HG02623 (cell line): ENCODE measurements around the gene KLHL21.
"Not testable (repeated sequence)": the region's sequence is repeated elsewhere in the genome, so short reads cannot be mapped to it uniquely, and the experiment has no call there.

Experiments
- ATAC-seq: cut with Tn5 transposase; IDR thresholded peaks from one replicate; pipeline ENCODE4 v1.9.1; 2021; ENCODE audit warnings: moderate library complexity; ENCODE audit not compliant: unreplicated experiment

Gene KLHL21

DNA sequence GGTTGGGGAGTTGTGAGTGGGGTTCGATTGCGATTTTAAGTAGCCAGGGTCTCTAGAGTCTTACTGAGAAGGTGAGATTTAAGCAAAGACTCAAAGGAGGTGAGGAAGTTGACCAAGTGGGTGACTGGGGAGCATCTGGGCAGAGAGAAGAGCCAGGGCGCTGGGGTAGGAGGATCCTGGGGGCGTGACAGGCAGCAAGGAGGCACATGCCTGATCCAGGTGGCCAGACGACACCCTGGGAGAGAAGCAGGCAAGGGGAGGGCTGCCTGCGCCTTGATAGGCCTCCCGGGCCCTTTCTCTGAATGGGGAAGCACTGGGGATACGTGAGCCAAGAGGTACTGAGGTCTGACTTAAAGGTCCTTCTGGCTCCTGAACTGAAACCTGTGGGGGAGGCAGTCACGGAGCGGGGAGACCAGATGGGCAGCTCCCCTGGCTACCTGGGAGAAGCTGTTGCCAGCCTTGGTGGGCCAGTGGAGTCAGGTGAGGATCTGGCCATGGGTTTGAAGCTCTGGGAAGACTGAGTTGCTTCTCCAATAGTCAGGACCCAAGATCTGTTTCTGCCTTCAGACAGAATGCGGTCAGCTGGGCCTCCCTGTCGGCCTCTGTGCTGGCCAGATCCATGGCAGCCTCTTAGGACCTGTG lies 17.5 kb downstream of the KLHL21 start:
- ATAC-seq = no peak

DNA sequence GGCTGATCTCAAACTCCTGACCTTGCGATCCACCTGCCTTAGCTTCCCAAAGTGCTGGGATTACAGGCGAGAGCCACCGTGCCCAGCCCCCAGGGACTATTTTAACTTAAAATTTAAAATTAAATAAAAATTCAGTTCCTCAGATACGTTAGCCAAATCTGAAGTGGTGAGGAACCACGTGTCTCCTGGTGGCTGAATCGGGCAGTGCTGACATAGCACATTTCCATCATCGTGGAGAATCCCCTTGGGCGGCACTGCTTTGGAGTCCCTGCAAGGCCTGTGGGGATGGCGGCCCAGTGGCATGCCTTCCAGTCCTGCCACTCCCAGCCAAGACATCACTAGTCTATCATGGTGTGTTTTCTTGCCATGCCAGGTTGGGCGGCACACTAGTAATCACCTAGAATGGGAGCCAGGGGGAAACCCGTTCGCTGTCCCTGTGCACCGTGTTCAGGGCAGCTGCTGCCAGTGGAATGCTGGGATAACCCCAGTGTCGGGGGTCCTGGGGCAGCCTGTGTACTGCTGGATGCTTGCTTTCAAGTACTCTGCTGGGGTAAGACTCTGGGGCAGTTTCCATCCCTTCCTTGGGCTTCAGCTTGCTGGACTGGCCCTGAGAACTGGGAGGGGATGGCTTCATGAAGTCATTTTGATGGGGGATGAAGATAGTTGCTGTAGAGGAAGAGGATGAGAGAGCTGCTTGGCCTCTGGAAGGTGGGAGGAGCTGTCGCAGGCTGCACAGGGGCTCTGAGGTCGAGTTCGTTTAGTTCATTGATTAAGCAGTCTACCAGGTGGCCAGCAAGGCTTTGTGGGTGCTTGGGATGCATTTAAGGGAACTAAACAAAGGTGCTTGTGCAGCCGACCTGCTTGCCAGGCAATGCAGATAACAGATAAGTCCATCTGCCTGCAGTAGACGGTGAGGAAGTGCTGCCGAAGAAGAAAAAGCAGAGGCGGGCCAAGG lies 18.3 kb downstream of the KLHL21 start:
- no peak for ATAC-seq

DNA sequence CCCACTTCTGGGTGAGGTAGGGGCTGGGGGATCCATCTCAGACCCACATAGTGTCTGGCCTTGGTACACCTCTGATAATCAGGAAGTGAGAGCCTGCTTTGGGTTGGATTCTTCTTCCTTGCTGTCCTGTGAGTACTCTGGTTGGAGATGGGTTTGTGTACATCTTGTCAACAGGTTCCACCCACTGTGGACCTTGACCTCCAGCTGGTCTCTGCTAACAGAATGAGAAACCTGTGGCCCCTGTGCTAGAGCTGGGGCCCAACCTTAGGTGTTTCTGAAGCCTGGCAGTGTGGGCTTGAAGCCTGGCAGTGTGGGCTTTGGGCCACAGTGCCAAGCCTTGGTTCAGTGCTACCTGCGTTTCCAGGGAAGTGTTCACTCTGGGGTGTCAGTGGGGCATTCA lies 20.3 kb downstream of the KLHL21 start:
- no peak for ATAC-seq

DNA sequence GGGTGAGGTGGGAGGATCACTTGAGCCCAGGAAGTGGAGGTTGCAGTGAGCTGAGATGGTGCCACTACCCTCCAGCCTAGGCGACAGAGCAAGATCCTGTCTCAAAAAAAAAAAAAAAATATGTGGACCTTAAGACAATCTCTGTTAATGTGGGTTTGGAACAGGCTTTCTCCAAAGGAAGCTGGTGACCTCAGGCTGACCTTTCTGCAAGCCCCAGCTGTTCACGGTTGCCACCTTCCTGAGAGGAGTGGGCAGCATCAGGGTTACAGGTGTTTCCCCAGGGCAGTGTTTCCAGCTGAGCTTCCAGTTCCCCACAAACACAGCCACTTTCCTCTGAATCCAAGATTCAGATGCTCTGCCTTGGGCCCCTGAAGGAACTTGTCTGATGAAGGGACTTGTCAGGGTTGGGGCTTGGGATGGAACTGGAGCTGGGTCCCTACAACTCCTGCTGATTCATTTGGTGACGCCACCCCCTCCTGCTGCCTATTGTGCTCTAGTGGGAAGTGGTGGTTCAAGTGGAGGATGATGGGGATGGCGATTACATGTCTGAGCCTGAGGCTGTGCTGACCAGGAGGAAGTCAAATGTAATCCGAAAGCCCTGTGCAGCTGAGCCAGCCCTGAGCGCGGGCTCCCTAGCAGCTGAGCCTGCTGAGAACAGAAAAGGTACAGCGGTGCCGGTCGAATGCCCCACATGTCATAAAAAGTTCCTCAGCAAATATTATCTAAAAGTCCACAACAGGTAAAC lies 20.9 kb downstream of the KLHL21 start:
- ATAC-seq = no peak

DNA sequence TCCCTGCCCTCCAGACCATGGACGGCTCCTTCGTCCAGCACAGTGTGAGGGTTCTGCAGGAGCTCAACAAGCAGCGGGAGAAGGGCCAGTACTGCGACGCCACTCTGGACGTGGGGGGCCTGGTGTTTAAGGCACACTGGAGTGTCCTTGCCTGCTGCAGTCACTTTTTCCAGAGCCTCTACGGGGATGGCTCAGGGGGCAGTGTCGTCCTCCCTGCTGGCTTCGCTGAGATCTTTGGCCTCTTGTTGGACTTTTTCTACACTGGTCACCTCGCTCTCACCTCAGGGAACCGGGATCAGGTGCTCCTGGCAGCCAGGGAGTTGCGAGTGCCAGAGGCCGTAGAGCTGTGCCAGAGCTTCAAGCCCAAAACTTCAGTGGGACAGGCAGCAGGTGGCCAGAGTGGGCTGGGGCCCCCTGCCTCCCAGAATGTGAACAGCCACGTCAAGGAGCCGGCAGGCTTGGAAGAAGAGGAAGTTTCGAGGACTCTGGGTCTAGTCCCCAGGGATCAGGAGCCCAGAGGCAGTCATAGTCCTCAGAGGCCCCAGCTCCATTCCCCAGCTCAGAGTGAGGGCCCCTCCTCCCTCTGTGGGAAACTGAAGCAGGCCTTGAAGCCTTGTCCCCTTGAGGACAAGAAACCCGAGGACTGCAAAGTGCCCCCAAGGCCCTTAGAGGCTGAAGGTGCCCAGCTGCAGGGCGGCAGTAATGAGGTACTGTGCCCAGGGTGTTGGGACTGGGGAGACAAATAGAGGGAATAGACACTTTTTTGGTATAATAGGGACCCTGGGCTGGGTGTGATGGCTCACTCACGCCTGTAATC lies 21.9 kb downstream of the KLHL21 start:
- ATAC-seq = no peak

DNA sequence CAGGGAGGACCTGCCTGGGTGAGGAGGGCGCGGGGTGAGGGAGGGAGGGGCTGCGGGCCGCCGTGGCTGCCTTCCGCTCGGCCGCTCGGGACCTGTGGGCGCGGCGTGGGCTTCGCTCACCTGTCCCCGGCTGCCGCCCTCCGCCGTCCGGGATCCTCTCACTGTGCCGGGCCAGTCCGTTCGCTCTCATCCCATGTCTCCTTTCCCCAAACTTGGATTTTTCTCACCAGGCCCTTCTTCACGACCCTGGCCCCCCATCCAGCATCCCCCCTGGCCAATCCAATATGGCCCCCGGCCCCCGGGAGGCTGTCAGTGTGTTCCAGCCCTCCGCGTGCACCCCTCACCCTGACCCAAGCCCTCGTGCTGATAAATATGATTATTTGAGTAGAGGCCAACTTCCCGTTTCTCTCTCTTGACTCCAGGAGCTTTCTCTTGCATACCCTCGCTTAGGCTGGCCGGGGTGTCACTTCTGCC lies 22.5 kb downstream of the KLHL21 start:
- ATAC-seq = no peak

DNA sequence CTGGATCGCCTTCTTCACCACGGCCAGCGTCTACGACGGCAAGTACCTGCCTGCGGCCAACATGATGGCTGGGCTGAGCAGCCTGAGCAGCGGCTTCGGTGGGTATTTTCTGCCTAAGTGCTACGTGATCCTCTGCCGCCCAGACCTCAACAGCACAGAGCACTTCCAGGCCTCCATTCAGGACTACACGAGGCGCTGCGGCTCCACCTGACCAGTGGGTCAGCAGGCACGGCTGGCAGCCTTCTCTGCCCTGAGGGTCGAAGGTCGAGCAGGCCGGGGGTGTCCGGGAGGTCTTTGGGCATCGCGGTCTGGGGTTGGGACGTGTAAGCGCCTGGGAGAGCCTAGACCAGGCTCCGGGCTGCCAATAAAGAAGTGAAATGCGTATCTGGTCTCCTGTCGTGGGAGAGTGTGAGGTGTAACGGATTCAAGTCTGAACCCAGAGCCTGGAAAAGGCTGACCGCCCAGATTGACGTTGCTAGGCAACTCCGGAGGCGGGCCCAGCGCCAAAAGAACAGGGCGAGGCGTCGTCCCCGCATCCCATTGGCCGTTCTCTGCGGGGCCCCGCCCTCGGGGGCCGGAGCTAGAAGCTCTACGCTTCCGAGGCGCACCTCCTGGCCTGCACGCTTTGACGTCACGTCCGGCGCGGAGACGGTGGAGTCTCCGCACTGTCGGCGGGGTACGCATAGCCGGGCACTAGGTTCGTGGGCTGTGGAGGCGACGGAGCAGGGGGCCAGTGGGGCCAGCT lies 23.1 kb downstream of the KLHL21 start, which contains the start of gene ZBTB48:
Gene ZBTB48, plus strand, starts transcription at position 621 of the 745 bp plus-strand sequence. CDS start 616 bp downstream, outside the sequence.
- ATAC-seq = peak; percentile 94

DNA sequence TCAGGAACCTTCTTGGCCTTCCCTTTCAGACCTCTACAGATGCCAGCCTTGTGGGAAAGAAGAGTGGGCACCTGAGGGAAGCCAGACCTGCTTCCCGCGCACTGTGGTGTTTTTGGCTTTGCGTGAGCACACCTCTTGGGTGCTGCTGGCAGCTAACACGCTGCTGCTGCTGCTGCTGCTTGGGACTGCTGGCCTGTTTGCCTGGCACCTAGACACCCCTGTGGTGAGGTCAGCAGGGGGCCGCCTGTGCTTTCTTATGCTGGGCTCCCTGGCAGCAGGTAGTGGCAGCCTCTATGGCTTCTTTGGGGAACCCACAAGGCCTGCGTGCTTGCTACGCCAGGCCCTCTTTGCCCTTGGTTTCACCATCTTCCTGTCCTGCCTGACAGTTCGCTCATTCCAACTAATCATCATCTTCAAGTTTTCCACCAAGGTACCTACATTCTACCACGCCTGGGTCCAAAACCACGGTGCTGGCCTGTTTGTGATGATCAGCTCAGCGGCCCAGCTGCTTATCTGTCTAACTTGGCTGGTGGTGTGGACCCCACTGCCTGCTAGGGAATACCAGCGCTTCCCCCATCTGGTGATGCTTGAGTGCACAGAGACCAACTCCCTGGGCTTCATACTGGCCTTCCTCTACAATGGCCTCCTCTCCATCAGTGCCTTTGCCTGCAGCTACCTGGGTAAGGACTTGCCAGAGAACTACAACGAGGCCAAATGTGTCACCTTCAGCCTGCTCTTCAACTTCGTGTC lies 23.9 kb downstream of the KLHL21 start:
- ATAC-seq = no peak

DNA sequence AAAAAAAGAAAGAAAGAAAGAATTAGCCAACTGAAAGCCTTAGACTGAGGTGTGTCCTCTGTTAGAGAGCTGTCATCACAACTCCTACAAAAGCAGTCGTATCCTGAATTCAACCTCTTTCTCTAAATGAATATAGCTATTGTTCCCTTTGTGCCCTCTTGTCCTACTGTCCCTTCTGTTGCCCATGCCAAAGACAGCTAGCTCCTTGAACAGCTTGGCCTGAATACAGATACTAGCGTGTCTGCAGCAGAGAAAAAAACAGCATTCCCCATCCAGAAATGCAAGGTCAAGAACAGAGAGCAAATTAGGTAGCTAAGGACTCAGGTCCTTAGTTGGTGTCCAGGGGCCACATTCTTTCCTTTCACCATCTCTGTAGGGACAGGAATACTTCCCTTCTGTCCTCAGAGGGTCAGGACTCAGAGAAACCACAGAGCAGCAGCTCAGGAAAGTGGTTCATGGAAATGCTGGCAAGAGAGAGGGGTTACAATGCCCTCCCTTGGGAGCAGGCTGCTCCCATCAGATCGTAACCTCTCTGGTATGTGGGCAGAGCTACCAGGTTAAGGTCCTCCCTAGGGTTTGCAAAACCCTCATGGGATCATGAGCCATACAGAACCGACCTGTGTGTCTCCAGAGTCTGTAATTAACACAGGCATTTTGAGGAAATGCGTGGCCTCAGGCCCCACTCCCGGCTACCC lies 24.7 kb downstream of the KLHL21 start:
- ATAC-seq = no peak

DNA sequence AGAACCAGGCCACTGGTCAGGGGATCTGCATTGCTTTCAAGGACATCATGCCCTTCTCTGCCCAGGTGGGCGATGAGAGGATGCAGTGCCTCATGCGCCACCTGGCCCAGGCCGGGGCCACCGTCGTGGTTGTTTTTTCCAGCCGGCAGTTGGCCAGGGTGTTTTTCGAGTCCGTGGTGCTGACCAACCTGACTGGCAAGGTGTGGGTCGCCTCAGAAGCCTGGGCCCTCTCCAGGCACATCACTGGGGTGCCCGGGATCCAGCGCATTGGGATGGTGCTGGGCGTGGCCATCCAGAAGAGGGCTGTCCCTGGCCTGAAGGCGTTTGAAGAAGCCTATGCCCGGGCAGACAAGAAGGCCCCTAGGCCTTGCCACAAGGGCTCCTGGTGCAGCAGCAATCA lies 27.9 kb downstream of the KLHL21 start:
- no peak for ATAC-seq

DNA sequence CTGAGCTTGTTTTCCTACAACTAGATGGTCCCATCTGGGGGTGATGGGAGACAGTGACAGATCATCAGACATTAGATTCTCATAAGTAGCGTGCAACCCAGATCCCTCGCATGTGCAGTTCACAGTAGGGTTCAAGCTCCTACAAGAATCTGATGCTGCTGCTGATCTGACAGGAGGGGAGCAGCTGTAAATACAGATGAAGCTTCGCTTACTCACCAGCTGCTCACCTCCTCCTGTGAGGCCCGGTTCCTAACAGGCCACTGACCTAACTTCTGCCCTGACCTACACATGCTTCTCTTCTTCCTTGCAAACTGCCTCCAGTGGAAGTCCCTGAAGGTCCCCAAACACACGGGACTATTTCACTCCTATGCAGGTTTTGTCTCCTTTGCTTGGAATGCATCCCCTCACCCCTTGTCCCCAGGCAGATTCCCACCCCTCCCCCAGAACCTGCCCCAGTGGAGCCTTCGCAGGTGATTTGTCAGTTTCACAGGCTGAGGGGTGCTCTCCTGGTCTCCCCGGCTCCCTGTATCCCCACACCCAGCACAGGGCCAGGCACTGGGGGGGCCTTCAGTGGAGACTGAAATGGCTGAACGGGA lies 28.5 kb downstream of the KLHL21 start:
- no peak for ATAC-seq

DNA sequence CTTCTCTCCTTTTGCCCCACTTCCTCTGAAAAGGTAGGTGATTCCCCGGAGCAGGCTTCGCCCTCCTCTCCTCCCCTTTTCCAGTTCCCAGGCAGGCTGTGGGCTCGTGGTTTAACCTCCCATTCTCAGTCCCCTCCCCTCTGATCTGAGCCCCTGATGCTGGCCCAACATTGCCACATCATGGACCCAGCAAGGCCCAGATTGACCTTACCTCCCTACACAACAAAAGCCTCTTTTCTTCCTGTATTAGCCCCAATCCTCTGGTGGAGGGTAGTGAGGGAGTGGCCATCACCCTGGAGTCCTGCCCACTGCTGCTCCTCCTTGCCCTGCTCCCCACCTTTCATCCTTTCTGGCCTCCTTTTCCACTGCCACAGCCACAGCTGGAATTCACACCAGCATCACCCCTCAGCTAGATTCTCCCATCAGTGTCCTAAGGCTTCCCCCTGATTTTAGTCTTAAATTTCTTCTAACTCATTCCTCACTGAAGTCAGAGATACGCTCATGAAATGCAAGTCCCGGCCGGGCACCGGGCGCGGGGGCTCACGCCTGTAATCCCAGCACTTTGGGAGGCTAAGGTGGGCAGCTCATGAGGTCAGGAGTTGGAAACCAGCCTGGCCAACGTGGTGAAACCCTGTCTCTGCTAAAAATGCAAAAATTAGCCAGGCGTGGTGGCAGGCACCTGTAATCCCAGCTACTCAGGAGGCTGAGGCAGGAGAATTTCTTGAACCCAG lies 29.9 kb downstream of the KLHL21 start:
- ATAC-seq = no peak

DNA sequence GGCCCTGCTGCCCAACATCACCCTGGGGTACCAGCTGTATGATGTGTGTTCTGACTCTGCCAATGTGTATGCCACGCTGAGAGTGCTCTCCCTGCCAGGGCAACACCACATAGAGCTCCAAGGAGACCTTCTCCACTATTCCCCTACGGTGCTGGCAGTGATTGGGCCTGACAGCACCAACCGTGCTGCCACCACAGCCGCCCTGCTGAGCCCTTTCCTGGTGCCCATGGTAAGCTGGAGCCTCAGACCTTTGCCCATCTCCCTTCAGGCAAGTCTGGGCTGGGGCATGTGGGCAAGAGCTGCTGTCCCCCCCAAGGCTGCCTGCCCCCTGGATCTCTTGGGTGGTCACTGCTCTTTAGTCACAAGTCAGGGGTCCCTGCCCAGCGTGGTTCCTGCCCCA lies 31.7 kb downstream of the KLHL21 start:
- no peak for ATAC-seq

DNA sequence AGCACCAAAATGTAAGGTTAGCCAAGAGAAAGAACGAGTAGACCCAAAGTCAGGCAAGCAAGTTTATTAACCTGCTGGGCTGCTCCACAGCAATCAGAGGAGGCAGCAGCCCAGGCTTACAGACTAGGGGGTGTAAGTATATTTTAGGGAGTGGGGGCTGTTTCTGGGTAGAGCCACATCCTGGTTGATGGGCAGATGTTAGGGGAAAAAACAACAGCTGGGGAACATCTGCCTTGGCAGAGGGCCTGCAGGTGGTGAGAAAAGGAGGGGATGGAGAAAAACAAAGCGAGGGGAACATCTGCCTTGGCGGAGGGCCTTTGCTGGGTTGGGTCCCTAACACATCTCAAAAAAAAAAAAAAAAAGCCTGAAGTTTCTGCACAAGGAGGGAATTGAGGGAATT lies 32.6 kb downstream of the KLHL21 start:
- no peak for ATAC-seq

DNA sequence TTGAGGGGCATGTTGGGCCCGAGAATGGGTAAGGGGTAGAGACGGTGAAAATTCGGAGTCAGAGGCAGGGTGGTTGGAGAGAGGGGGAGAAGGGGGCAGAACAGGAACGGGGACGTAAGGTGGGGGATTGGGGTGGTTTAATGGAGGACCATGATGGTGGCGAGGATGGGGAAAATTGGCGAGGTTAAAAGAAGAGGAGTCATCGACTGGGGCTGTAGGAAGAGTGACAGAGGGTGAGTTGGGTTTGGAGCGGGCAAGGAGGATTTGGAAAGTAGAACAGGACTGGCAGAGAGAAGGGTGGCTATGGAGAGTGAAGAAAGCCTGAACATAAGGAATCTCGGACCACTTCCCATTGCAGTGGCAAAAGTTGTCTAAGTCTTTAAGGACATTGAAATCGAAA lies 33.6 kb downstream of the KLHL21 start:
- no peak for ATAC-seq

DNA sequence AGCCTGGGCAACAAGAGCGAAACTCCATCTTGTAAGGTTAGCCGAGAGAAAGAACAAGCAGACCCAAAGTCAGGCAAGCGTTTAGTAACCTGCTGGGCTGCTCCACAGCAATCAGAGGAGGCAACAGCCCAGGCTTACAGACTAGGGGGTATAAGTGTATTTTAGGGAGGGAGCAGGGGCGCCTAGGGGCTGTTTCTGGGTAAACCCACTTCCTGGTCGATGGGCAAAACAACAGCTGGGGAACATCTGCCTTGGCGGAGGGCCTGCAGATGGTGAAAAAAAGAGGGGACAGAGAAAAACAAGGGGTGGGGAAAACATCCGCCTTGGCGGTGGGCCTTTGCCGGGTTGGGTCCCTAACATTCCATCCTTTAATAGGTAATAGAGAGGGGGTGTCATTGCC lies 42.4 kb downstream of the KLHL21 start:
- no peak for ATAC-seq

DNA sequence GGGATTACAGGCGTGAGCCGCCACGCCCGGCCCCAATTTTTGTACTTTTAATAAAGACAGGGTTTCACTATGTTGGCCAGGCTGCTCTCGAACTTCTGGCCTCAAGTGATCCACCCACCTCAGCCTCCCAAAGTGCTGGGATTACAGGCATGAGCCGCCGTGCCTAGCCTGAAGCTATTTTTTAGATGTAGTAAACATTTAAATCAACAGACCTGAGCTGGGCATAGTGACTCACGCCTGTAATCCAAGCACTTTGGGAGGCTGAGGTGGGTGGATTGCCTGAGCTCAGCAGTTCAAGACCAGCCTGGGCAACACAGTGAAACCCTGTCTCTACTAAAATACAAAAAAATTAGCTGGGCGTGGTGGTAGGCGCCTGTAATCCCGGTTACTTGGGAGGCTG lies 43.5 kb downstream of the KLHL21 start:
- not testable (repeated sequence) for ATAC-seq
